Activated CD4-positive, CD25-positive, alpha-beta regulatory T cell (primary cell): ENCODE measurements around the gene SLC37A1.

ENCODE experiments used
- DNase-seq, 4 experiments: peaks; one replicate each; lab custom pipeline; 2025; lab: John Stamatoyannopoulos, UW

SLC37A1 gene

GRCh38 chr21:42545317-42545716 lies 31.7 kb downstream of the SLC37A1 start:
- no peak for DNase-seq

DNA sequence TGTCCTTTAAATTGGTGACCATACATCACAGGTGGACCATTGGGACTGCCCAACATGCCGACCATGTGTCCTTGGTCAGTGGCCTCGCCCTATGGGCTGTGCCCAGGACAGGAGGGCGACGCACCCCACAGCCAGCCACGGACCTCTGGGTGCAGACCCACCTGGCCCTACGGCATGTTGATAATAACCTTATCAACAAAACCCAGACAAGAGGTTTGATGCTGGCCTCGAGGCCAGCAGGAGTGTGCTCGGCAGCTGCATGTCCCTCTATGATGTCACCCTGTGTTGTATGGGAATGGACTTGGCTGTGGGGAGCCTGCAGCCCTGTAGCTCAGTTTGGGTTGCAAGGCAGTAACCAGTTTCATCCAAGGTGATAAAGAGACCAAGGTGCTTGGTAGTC lies 32.1 kb downstream of the SLC37A1 start:
- no peak for DNase-seq

DNA sequence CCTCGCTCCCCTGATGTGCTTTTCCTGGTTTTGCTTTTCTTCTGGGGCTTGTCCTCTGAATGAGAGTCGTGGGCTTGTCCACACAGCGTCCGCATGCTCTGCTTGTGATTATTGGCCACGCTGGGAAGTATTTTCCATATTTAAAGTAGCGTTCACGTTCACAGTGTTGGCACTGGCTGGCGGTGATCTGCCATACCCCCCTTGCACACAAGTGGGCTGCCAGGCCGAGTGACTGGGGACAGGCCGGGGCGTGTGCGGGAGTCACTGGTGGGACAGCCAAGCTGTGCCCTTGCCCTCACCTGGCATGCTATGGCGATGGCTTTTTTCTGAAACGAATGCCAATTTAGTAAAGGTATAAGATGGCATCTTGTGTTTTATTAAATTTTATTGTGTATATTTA lies 32.8 kb downstream of the SLC37A1 start:
- DNase-seq = no peak

DNA sequence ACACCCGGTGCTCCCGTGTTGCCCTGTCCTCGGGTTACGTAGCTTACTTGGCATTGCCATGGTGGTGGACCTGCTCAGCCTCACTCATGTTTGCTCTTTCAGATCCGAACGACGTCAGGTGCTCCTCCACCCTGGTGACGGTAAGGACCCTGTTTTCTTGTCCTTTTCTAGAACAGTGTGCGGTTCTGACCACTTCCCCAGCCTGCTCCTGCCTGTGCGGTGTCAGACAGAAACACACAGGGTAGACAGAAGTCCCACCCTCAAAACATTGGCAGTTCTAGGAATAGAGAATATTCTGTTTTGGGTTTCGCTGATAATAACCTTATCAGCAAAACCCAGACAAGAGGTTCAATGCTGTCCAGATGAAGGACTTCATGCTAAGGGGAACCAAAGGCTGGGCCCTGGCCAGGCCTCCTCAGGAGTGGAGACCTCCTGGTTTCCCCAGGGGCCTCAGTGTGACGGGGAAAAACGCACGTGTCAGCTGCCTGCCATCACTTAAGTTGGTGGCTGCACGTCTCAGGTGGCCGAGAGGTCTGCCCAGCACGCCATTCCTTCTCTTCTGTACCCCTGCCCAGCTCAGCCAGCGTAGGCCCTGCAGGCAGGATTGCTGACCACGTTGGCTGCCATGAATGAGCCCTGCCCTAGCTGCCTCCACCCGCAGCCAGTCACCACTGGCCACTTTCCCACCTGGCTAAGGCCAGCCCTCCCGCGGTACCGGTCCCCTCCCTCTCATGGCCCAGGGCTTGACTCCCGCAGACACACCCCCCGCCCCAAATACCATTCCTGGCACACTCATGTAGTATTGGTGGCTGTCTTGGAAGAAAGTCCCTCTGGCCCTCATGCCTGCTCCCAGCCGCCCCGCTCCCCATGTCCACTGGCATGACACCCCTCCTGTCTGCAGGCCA lies 33.6 kb downstream of the SLC37A1 start:
- no peak for DNase-seq

DNA sequence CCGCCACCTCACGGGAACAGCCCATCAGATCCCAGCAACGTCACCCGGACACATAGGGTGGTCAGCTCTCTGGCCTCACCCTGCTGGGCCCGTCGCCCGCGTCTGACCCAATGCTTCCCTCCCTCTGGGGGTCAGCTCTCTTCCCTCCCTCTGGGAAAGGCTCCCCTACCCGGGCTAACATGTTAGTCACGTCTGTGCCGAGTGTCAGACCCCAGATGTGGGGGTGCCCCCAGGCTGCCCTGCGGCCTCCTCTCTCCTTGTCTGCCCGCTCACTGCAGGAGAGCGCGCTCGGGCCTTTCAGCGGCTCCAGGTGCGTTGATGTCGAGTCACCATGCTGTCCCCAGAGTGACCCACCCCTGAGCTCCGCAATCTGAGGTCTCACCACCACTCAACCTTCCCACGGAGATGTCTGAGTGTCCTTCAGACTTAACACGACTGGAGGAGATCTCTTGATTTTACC lies 34.3 kb downstream of the SLC37A1 start:
- no peak for DNase-seq

GRCh38 chr21:42548687-42549406 lies 35.2 kb downstream of the SLC37A1 start:
- DNase-seq = no peak

DNA sequence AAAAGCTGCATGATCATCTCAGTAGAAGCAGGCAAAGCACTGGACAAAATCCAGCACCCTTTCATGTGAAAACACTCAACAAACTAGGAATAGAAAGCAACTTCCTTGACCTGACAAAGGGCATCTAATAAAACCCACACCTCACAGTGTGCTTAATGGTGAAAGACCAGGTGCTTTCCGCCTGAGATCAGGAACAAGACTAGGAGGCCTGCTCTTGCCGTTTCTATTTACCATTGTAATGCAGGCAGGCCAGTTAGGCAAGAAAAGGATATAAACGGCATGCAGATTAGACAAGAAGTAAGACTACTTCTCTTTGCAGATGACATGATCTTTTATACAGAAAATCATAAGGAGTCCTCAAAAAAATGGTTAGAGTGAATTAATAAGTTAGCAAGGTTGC lies 37.2 kb downstream of the SLC37A1 start:
- DNase-seq = no peak

DNA sequence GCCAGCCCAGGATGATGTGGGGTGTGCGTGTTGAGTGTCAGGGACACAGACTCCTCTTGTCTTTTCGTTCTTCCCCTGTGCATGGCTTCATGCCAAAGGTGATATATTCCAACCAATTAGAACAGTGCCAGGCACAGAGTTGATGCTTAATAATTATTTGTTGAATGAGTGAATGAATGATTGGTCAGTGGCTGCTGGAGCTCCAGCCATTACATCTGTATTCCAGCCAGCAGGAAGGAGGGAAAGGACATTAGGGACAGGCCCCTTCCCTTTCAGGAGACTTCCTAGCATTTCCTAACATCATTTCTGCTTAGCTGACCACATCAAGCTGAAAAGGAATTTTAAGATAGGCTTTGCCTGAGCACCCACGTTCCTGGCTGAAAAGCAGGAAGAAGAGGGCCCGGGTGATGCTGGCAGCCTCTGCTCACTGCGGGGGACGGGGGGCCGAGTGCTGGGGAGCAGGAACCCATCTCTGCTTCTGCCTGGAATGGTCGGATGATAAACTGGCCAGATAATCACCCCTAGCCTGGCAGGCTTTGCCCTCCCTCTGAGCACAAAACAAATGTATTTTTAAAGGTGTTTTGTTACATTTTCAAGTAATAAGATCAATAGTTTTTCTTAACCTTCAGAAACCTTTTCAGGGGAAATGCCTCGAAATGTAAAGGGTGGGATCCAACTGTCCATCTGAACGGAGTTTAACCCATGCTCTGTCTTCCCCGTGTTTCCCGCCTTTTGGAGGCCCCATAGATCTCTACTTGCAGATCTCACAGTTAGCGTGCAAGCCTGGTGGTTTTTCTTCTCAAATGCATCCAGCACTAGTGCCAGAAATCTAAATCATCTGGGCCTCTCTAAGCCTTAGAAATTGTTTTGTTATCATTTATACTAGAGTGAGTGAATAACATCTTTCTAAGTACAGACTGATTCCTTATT lies 39.0 kb downstream of the SLC37A1 start:
- DNase-seq = no peak

DNA sequence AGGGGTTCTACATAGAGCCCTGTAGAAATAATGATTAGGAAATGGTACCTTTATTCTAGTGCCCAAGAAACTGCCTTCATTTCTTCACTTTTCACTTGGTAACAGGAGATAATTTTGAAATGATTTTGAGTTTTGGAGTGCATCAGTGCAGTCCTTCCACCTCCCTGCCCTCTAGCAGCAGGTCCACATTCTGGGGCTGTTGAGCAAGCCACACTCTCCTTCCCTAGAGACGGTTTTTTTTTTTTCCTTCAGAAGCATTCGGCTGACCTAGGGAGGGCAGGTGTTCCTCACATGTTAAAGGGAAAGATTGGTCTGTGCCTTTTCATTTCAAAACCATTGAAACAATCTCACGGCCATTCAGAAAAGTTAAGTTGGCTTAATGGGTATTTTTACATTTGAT lies 39.8 kb downstream of the SLC37A1 start:
- DNase-seq = no peak

DNA sequence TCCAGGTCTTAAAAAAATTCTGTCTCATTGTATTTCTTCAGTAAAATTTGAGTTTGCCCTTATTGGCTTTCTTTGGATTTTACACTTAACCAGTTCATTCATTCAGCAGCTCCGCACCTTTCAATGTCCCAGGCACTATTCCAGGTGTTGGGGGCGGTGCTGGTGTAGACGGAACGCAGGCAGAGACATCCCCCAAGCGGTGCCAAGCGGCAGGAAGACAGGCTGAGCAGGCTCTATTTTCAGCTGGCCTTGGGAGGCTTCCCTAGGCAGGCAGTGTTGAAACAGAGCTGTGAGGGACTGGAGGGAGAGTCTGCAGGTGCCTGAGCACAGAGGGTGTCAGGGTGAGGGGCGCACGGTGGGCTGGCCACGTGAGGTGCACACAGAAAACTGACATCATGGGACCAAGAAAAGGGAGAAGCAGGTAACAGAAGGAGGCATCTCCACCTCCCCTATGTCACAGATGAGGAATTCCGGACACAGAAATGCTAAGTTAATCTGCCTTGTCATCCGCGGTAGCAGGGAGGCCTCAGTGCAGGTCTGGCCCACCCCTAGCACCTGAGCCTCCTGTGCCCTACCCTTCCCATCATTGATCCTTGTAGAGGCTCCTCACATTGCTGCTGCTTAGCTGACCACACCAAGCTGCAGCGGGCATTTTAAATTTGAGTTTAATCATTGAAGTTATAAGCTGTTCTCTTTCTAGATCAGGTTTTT lies 40.8 kb downstream of the SLC37A1 start:
- DNase-seq = no peak

DNA sequence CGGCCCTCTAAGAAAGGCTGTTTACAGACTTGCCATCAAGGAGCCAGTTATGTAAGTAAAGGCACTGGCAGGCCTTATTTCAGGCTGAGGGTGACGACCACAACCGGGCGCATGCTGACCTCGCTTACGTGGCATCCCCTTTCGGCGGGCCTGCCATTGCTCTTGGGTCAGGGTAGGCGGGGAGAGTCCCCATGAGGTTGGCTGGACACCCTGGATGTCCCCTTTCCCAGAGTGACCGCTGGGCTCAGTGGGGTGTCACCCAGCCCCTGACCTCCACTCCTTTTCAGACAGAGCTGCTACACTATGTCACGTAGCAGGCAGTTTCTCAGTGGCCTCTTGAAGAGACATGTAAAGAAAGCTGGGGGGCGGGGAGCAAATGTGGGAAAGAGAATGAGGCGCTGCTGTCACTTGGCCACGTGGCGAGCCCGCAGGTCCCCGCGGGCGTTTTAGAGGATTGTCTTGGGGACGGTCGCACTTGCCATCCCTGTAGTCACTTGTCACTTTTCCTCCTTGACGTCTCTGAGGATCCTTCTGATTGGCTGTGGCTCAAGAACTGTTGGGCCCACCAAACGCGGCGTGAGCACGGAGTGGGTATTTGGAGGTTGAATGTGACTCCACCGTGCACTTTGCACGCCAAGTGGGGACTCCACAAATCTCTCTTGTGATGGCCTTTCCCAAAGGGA lies 42.2 kb downstream of the SLC37A1 start:
- DNase-seq = no peak

DNA sequence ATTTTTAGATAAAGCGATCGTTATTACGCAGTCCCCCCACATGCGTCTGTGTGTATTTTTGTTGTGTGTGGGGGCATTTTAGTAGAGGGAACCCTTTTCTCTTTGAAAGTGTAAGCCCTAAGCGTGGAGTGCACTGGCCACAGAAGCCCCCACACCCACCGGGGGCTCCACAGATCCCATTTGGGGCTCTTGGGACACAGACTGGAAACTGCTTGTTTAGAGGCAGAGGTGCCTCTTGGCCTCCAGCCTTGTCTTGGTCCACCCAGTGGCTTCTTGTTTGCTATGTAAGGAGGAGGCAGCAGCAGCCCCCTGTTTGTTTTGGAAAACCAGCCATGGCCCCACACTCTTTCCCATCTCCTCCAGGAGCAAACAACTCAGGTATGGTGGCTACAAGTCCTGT lies 42.8 kb downstream of the SLC37A1 start:
- no peak for DNase-seq

- DNase-seq = no peak
Observed at GRCh38 chr21:42556960-42557359, 43.3 kb downstream of the SLC37A1 start.

- DNase-seq = no peak
Observed at GRCh38 chr21:42557420-42557819, 43.8 kb downstream of the SLC37A1 start.

DNA sequence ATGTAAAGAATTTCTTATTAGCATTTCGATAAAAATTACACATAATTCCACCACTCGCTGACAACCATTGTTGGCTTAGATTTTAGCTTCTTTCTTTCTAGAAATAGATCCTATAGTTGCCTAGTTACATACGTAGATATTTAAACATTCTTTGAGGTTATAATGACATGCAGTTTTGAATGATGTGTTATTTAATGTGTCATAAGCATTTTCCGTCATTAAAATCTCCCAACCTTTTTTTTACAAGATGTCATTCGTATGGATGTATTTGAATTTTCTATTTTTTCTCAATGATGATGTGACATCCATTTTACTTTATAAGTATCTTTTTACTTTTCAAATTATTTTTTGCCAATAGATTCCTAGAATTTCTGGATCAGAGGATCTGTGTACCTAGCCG lies 44.7 kb downstream of the SLC37A1 start:
- DNase-seq = no peak

- DNase-seq = no peak
Observed at GRCh38 chr21:42558846-42559245, 45.2 kb downstream of the SLC37A1 start.

DNA sequence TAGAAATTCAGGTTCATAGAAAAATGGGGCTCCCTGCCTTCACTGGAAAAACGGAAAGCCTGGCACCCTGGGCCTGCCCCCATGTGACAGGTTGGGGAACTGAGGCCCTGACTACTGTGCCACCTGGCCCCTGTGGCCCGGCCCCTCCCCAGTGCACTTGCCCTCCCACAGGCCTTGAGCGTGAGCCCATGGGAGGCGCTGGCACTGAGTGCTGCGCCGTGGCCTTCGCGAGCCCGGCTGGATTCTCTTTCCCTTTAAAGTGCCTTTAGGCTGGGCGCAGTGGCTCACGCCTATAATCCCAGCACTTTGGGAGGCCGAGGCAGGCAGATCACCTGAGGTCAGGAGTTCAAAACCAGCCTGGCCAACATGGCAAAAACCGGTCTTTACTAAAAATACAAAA lies 45.7 kb downstream of the SLC37A1 start:
- DNase-seq = no peak

- DNase-seq = no peak
Observed at GRCh38 chr21:42560517-42561179, 47.0 kb downstream of the SLC37A1 start.

GRCh38 chr21:42561762-42562650 lies 48.4 kb downstream of the SLC37A1 start:
- no peak for DNase-seq
